CD14-positive monocyte (primary cell): ENCODE measurements around the gene MARS2. TPM values are rescaled to one million over a fixed set of nuclear protein-coding genes. Genes with fewer than 3 reads are reported as not detected.

ENCODE experiments used
- DNase-seq, 3 donors: peaks; one replicate each; pipeline ENCODE4 v3.0.0-alpha.2; 2011 to 2022
- H2AFZ ChIP-seq: 2 replicates; pipeline ENCODE4 v1.6.0; 2012; ENCODE audit warnings: mild to moderate bottlenecking, low read depth, low read length, inconsistent platforms; ENCODE audit not compliant: insufficient read depth, poor library complexity, severe bottlenecking
- H3K27ac ChIP-seq, 2 donors: 1 replicate in 1 of 2; 2 replicates in 1 of 2; pipeline ENCODE4 v1.5.1; 2012 to 2013; ENCODE audit warnings: low read length in 2 of 2, control low read depth in 1 of 2, inconsistent platforms in 1 of 2, low read depth in 1 of 2, mild to moderate bottlenecking in 1 of 2
- H3K27me3 ChIP-seq, 2 donors: one replicate each; pipeline versions ENCODE4 v1.6.0 to v1.6.1; 2011 to 2013; ENCODE audit warnings: low read length in 2 of 2; ENCODE audit not compliant: control insufficient read depth in 2 of 2, insufficient read depth in 2 of 2
- H3K36me3 ChIP-seq, 2 donors: replicated peaks in 1 of 2; 1 replicate in 1 of 2; 2 replicates in 1 of 2; pipeline versions ENCODE4 v1.5.1 to v1.6.1; 2012 to 2013; ENCODE audit warnings: low read length in 2 of 2, control low read depth in 1 of 2, inconsistent platforms in 1 of 2, mild to moderate bottlenecking in 1 of 2; ENCODE audit not compliant: insufficient read depth in 2 of 2, control insufficient read depth in 1 of 2
- H3K4me1 ChIP-seq, 2 donors: 1 replicate in 1 of 2; 2 replicates in 1 of 2; pipeline versions ENCODE4 v1.5.1 to v1.6.1; 2012 to 2013; ENCODE audit warnings: low read length in 2 of 2, control low read depth in 1 of 2, inconsistent platforms in 1 of 2, mild to moderate bottlenecking in 1 of 2, moderate library complexity in 1 of 2; ENCODE audit not compliant: insufficient read depth in 2 of 2, control insufficient read depth in 1 of 2
- H3K4me2 ChIP-seq: replicated peaks from 2 replicates; pipeline ENCODE3; 2012; ENCODE audit warnings: low read length, moderate library complexity, mild to moderate bottlenecking; ENCODE audit not compliant: poor library complexity, severe bottlenecking; ENCODE audit errors: extremely low read depth
- H3K4me3 ChIP-seq, 3 experiments: fragments of 200-600 bp in 1 of 3; sonication (generic) in 1 of 3; replicated peaks in 1 of 3; 1 replicate in 2 of 3; 2 replicates in 1 of 3; pipeline ENCODE4 v1.5.1; 2011 to 2013; ENCODE audit warnings: low read length in 3 of 3, mild to moderate bottlenecking in 3 of 3, control low read depth in 2 of 3, low read depth in 2 of 3, inconsistent platforms in 1 of 3, moderate library complexity in 1 of 3
- H3K79me2 ChIP-seq: 2 replicates; pipeline ENCODE4 v1.6.0; 2012; ENCODE audit warnings: mild to moderate bottlenecking, control low read depth, inconsistent platforms, low read length, moderate library complexity; ENCODE audit not compliant: insufficient read depth
- H3K9ac ChIP-seq: 2 replicates; pipeline ENCODE4 v1.6.0; 2017; ENCODE audit warnings: low read length, mild to moderate bottlenecking; ENCODE audit not compliant: insufficient read depth, poor library complexity, severe bottlenecking
- H3K9me3 ChIP-seq, 2 donors: replicated peaks in 1 of 2; 1 replicate in 1 of 2; 2 replicates in 1 of 2; pipeline versions ENCODE4 v1.5.1 to v1.6.1; 2012 to 2013; ENCODE audit warnings: low read length in 2 of 2, control low read depth in 1 of 2; ENCODE audit not compliant: control insufficient read depth in 1 of 2, insufficient read depth in 1 of 2
- H4K20me1 ChIP-seq: 2 replicates; pipeline ENCODE4 v1.6.0; 2012; ENCODE audit warnings: mild to moderate bottlenecking, low read length, control low read depth, moderate library complexity; ENCODE audit not compliant: insufficient read depth
- H3K27ac Mint-ChIP-seq, 7 donors: one replicate each; pipeline ENCODE4 v1.8.0; 2020; ENCODE audit warnings: mild to moderate bottlenecking in 7 of 7, mixed read lengths in 7 of 7, moderate library complexity in 6 of 7, inconsistent platforms in 2 of 7
- H3K27me3 Mint-ChIP-seq, 3 donors: one replicate each; pipeline ENCODE4 v1.8.0; 2021 to 2022; ENCODE audit warnings: low read depth in 3 of 3, mild to moderate bottlenecking in 3 of 3, mixed read lengths in 3 of 3, moderate library complexity in 3 of 3, inconsistent platforms in 1 of 3
- H3K36me3 Mint-ChIP-seq, 2 donors: one replicate each; pipeline ENCODE4 v1.8.0; 2020; ENCODE audit warnings: mixed read lengths in 2 of 2, inconsistent platforms in 1 of 2, mild to moderate bottlenecking in 1 of 2
- H3K4me1 Mint-ChIP-seq: one replicate; pipeline ENCODE4 v1.8.0; 2020; ENCODE audit warnings: mild to moderate bottlenecking, mixed read lengths
- H3K4me3 Mint-ChIP-seq, 2 donors: one replicate each; pipeline ENCODE4 v1.8.0; 2020; ENCODE audit warnings: mild to moderate bottlenecking in 2 of 2, mixed read lengths in 2 of 2, moderate library complexity in 1 of 2
- H3K9me3 Mint-ChIP-seq, 7 donors: one replicate each; pipeline ENCODE4 v1.8.0; 2020 to 2022; ENCODE audit warnings: mixed read lengths in 7 of 7, mild to moderate bottlenecking in 6 of 7, moderate library complexity in 6 of 7, inconsistent platforms in 2 of 7
- CTCF ChIP-seq: fragments of 200-600 bp; IDR thresholded peaks from one replicate; pipeline ENCODE4 v1.8.0; 2022; ENCODE audit warnings: antibody characterized with exemption, mild to moderate bottlenecking
- WGBS: methylation state at CpG from one replicate; pipeline ENCODE4 v1.1.5; 2013; ENCODE audit warnings: missing lambda C conversion rate; ENCODE audit not compliant: insufficient coverage; 5-methylcytosine and 5-hydroxymethylcytosine counted together
- intact Hi-C, 2 donors: fragments of 100-400 bp; cut with micrococcal nuclease; formaldehyde crosslinking; loops; one replicate each; pipeline versions ENCODE4 v1.15.0 to v1.15.1; 2023
- polyA plus RNA-seq, 3 donors: library from polyadenylated mRNA; depleted of rRNA in 1 of 3; unstranded in 2 of 3; stranded (reverse) in 1 of 3; fragments of 300-500 nt in 2 of 3; fragments of >200 nt in 1 of 3; fragmentation: Illumina TruSeq in 2 of 3; gene quantifications; 1 replicate in 2 of 3; 2 replicates in 1 of 3; pipeline ENCODE4 v1.2.3, GENCODE V29; 2012 to 2021

MARS2 gene
- polyA plus RNA-seq, 3 donors, result 0.66 to 1.3 (median 0.93) TPM

DNA sequence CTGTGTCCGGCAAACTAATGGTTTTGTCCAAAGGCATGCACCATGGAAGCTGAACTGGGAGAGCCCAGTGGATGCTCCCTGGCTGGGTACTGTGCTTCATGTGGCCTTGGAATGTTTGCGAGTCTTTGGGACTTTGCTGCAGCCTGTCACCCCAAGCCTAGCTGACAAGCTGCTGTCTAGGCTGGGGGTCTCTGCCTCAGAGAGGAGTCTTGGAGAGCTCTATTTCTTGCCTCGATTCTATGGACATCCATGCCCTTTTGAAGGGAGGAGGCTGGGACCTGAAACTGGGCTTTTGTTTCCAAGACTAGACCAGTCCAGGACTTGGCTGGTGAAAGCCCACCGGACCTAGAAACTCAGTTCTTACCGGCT is 1.7 kb downstream of the MARS2 start:
- peak overlapping the region; percentile 98 for H3K4me2 ChIP-seq
- no peaks in the 10 kb centered on the region for H3K36me3 ChIP-seq
- no peak overlapping the region for H2AFZ ChIP-seq
- H3K4me1 Mint-ChIP-seq, result peaks cover 46% of the 10 kb centered on the region
- H4K20me1 ChIP-seq, result peaks cover 3% of the 10 kb centered on the region
- intact Hi-C loops, result loop anchor here in 1 of 2 donors (10.0 kb wide), 3 partner anchors 78 to 252 kb away; partner anchors contain the start of genes BOLL, COQ10B and MOB4
- no peak for DNase-seq
- no peak for TF ChIP-seq CTCF
- peaks cover 7 to 10% of the 10 kb centered on the region in 2 donors for H3K36me3 Mint-ChIP-seq
- peaks cover 33% of the 10 kb centered on the region for H3K79me2 ChIP-seq
- no peak overlapping the region for H3K27ac Mint-ChIP-seq
- H3K9ac ChIP-seq, result no peak overlapping the region
- peaks cover 2 to 4% (median 3%) of the 10 kb centered on the region in 3 donors for H3K27me3 Mint-ChIP-seq
- H3K4me3 ChIP-seq, result peak overlapping the region in 1 of 3 experiments; percentile 90
- no peak overlapping the region for H3K27ac ChIP-seq
- peak overlapping the region; percentile 37 to 92 for H3K4me3 Mint-ChIP-seq
- peaks cover 24 to 31% of the 10 kb centered on the region in 2 donors for H3K4me1 ChIP-seq
- H3K9me3 Mint-ChIP-seq, result no peaks in the 10 kb centered on the region
- H3K27me3 ChIP-seq, result no peaks in the 10 kb centered on the region
- H3K9me3 ChIP-seq, result no peaks in the 10 kb centered on the region
- WGBS, result 89% methylated on average over 4 of the region's 5 CpGs

DNA sequence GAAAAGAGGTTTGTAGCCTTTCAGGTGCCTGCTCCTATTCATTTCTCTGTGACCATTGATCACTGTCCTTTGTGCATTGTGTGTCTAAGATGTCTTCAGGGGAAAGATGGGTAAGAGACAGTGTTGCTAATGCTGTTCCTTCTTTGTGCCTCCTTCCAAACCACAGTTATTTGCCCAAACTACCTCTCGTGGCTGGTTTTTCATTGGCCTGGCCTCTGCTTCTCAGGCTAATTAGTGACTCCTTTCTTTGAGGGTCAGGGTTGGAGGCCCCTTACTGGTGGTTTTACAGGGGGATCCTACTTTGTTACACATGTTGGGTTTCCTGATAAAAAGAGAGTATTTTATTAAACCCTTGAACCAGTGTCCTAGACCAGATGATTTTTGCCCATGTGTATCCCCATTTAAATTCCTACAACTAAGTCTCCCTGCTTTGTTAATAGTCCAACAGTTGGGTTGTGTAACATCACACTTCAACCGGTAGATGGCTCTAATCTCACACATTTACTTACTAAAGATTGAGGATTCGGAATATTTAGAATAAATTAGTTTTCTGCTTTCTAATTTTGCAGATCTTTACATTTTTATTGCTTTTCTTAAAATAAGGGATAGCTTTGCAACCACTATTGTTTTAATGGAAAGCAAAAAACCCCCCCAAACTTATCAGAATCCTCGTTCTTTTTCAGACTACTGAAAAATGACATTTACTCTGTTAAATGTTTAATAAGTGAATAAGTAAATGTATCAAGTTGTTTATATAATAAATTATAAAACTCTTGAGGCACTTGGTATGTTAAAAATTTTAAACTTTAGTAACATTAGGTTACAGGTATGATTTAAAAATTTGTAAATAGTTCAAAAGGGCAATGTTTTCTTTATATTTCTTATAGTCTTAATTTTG is 2.4 kb downstream of the MARS2 start:
- no peak overlapping the region for H2AFZ ChIP-seq
- peaks cover 3% of the 10 kb centered on the region for H4K20me1 ChIP-seq
- WGBS, result no CpG with 5 or more reads among the region's 4 CpGs
- H3K4me3 ChIP-seq, result peak overlapping the region in 1 of 3 experiments; percentile 90
- TF ChIP-seq CTCF, result peak; percentile 85
- H3K4me1 ChIP-seq, result peaks cover 24 to 31% of the 10 kb centered on the region in 2 donors
- Mint-ChIP-seq H3K36me3 (peaks cover 7 to 12% of the 10 kb centered on the region in 2 donors), H3K27me3 (peaks cover 0 to 4% (median under 1%) of the 10 kb centered on the region in 3 donors), H3K4me3 (peak overlapping the region; percentile 12 to 48), H3K9me3 (no peaks in the 10 kb centered on the region), H3K4me1 (peaks cover 48% of the 10 kb centered on the region), H3K27ac (peak overlapping the region in 1 of 7 donors; percentile 5)
- intact Hi-C loops, result loop anchor here in 1 of 2 donors (10.0 kb wide), 3 partner anchors 77 to 253 kb away; partner anchors contain the start of genes BOLL, COQ10B and MOB4
- H3K9me3 ChIP-seq, result no peaks in the 10 kb centered on the region
- peaks cover 33% of the 10 kb centered on the region for H3K79me2 ChIP-seq
- peak overlapping the region; percentile 33 for H3K4me2 ChIP-seq
- DNase-seq, result peak; percentile 22 to 49 (median 34)
- H3K27me3 ChIP-seq, result no peaks in the 10 kb centered on the region
- H3K27ac ChIP-seq, result no peak overlapping the region
- H3K36me3 ChIP-seq, result no peaks in the 10 kb centered on the region
- no peak overlapping the region for H3K9ac ChIP-seq
